RWPE2 (cell line): ENCODE measurements around the gene CTNNAL1.
A peak's percentile ranks its signal among the peaks of the same experiment; 100 is the strongest.

Experiments used
- ATAC-seq: fragments of 200-7000 bp; cut with Tn5 transposase; 3 replicates; pipeline ENCODE4 v1.9.1; 2021; ENCODE audit warnings: low read depth
- DNase-seq: peaks from one replicate; pipeline ENCODE4 v3.0.0-alpha.2; 2020; ENCODE audit warnings: low spot score
- H3K27ac ChIP-seq: fragments of 450-650 bp; 2 replicates; pipeline ENCODE4 v1.5.1; 2017; ENCODE audit warnings: mild to moderate bottlenecking; ENCODE audit not compliant: poor library complexity, severe bottlenecking
- H3K27me3 ChIP-seq: fragments of 250-450 bp; sonication (Bioruptor Pico); 2 replicates; pipeline ENCODE4 v1.5.1; 2021; ENCODE audit warnings: mild to moderate bottlenecking, moderate library complexity; ENCODE audit not compliant: insufficient read depth, poor library complexity, severe bottlenecking
- H3K36me3 ChIP-seq: fragments of 250-450 bp; sonication (Bioruptor Pico); 2 replicates; pipeline ENCODE4 v1.5.1; 2020; ENCODE audit warnings: low read depth, mild to moderate bottlenecking, moderate library complexity
- H3K4me1 ChIP-seq: fragments of 250-450 bp; sonication (Bioruptor Pico); 2 replicates; pipeline ENCODE4 v1.5.1; 2021; ENCODE audit warnings: mild to moderate bottlenecking, moderate library complexity; ENCODE audit not compliant: insufficient read depth, poor library complexity, severe bottlenecking
- H3K4me3 ChIP-seq: fragments of 250-450 bp; sonication (Bioruptor Pico); 2 replicates; pipeline ENCODE4 v1.5.1; 2021; ENCODE audit warnings: mild to moderate bottlenecking, moderate library complexity; ENCODE audit not compliant: severe bottlenecking
- H3K9me3 ChIP-seq: fragments of 250-450 bp; sonication (Bioruptor Pico); 2 replicates; pipeline ENCODE4 v1.5.1; 2021; ENCODE audit warnings: mild to moderate bottlenecking, moderate library complexity; ENCODE audit not compliant: severe bottlenecking
- CTCF ChIP-seq: fragments of 450-650 bp; IDR thresholded peaks from one replicate; pipeline ENCODE4 v1.5.1; 2017; ENCODE audit warnings: mild to moderate bottlenecking, moderate library complexity; ENCODE audit not compliant: poor library complexity, severe bottlenecking

Gene CTNNAL1

GRCh38 chr9:108934323-108934893 is 78.9 kb downstream of the CTNNAL1 start, which contains the start of gene ABITRAM:
Gene ABITRAM (plus strand): TSS chr9:108934400. CDS start chr9:108934487, 87 bp downstream.
- Histone ChIP-seq H3K27ac (peak within 1 kb of the TSS; percentile 45), H3K27me3 (no peaks in the 10 kb centered on the region), H3K4me3 (peak within 1 kb of the TSS; percentile 96), H3K9me3 (no peaks in the 10 kb centered on the region), H3K36me3 (peaks cover 29% of the 10 kb centered on the region), H3K4me1 (peaks cover 9% of the 10 kb centered on the region)
- ATAC-seq (peak; percentile 78), DNase-seq (peak; percentile 61)
- no peak for TF ChIP-seq CTCF

- Histone ChIP-seq H3K36me3 (peaks cover 29% of the 10 kb centered on the region), H3K27me3 (no peaks in the 10 kb centered on the region), H3K27ac (peak within 1 kb of the TSS; percentile 45), H3K9me3 (no peaks in the 10 kb centered on the region), H3K4me1 (peaks cover 9% of the 10 kb centered on the region), H3K4me3 (peak within 1 kb of the TSS; percentile 96)
- peak; percentile 85 for ATAC-seq
- TF ChIP-seq CTCF = peak; percentile 44
- peak; percentile 90 for DNase-seq
Measured at GRCh38 chr9:108933718-108934322, 79.5 kb downstream of the CTNNAL1 start, which contains the start of gene ELP1. Gene ELP1 (minus strand): TSS chr9:108934124. CDS start chr9:108931146, 2,978 bp downstream.

- TF ChIP-seq CTCF = no peak
- DNase-seq = no peak
- Histone ChIP-seq H3K27me3 (no peaks in the 10 kb centered on the region), H3K36me3 (peaks cover 32% of the 10 kb centered on the region), H3K9me3 (no peaks in the 10 kb centered on the region), H3K27ac (peak overlapping the region; percentile 45), H3K4me3 (peak overlapping the region; percentile 96), H3K4me1 (peaks cover 9% of the 10 kb centered on the region)
- no peak for ATAC-seq
Measured at GRCh38 chr9:108933231-108933717, 80.0 kb downstream of the CTNNAL1 start.

- no peak overlapping the region for H3K27ac ChIP-seq
- no peak for TF ChIP-seq CTCF
- no peak for DNase-seq
- no peak for ATAC-seq
- peaks cover 68% of the 10 kb centered on the region for H3K36me3 ChIP-seq
- H3K4me1 ChIP-seq = peaks cover 6% of the 10 kb centered on the region
- H3K9me3 ChIP-seq = no peaks in the 10 kb centered on the region
- no peaks in the 10 kb centered on the region for H3K27me3 ChIP-seq
- H3K4me3 ChIP-seq = no peak overlapping the region
Measured at GRCh38 chr9:108928386-108928785, 84.9 kb downstream of the CTNNAL1 start.

- no peaks in the 10 kb centered on the region for H3K4me1 ChIP-seq
- peaks cover 91% of the 10 kb centered on the region for H3K36me3 ChIP-seq
- H3K27me3 ChIP-seq = no peaks in the 10 kb centered on the region
Measured at GRCh38 chr9:108924466-108924865, 88.8 kb downstream of the CTNNAL1 start.

More at GRCh38 chr9:108924466-108924865, 88.8 kb downstream of the CTNNAL1 start:
- H3K9me3 ChIP-seq = no peaks in the 10 kb centered on the region
- ATAC-seq (no peak), DNase-seq (no peak)
- no peak overlapping the region for H3K27ac ChIP-seq
- H3K4me3 ChIP-seq = no peak overlapping the region
- TF ChIP-seq CTCF = no peak
